Measurements from ENCODE around the gene HPCA. TPM values are rescaled to one million over a fixed set of nuclear protein-coding genes. Genes with fewer than 3 reads are reported as not detected.

HPCA gene
- total and polyA plus RNA-seq, 2 of the 8 experiments (the other 6 are each of a cell fraction or from before 2014, with no cell fraction given): 0.70 to 1.4 TPM

GRCh38 chr1:32863881-32864245 lies 22.4 kb upstream of the HPCA start:
- DNase-seq (ENCODE audit: low read depth in 1 of 2, low spot score in 2 of 2): no peak
- POLR2A ChIA-PET (ENCODE audit: partially characterized antibody): interaction anchor here (1.0 to 1.2 kb wide), 2 partner anchors 8 to 47 kb away, joined by 4 to 5 read pairs; partner anchors contain the start of genes S100PBP and YARS1

More at GRCh38 chr1:32863881-32864245, 22.4 kb upstream of the HPCA start:
- no peak overlapping the region for H3K4ac ChIP-seq (replicated peaks; ENCODE audit: insufficient read length, low read depth, low read length)
- H3K27ac ChIP-seq (ENCODE audit: low read depth, low read length): no peak overlapping the region
- no peak overlapping the region for H2BK5ac ChIP-seq (ENCODE audit: low read depth, low read length)
- H2BK20ac ChIP-seq (ENCODE audit: low read length): no peak overlapping the region
- H3K79me1 ChIP-seq (ENCODE audit: low read depth, low read length): no peaks in the 10 kb centered on the region
- H3K4me2 ChIP-seq (ENCODE audit: insufficient read depth in 1 of 2, low read depth in 2 of 2, low read length in 2 of 2): no peak overlapping the region
- H3K36me3 ChIP-seq (ENCODE audit: control insufficient read depth in 2 of 4, insufficient read depth in 4 of 4, low read length in 3 of 4): peaks cover 0 to 7% (median 0%) of the 10 kb centered on the region in 4 experiments; a peak in 4 of 8 replicates
- CTCF ChIA-PET (ENCODE audit: partially characterized antibody): interaction anchor here (0.5 to 1.9 kb wide), 2 partner anchors 9 to 13 kb away, joined by 4 to 8 read pairs; no protein-coding TSS in a partner anchor
- peaks cover 0 to 2% of the 10 kb centered on the region in 2 experiments for H4K20me1 ChIP-seq (replicated peaks in 1 of 2; ENCODE audit: control insufficient read depth in 1 of 2, insufficient read depth in 2 of 2, low read length in 2 of 2)
- 71% methylated on average over 1 of the region's 1 CpG; no CpG with 5 or more reads in 1 of the 2 experiments for WGBS, 2 experiments (ENCODE audit: extremely low coverage in 1 of 2, insufficient coverage in 1 of 2, insufficient read length in 1 of 2, insufficient replicate concordance in 2 of 2, low coverage in 1 of 2, low lambda C conversion rate in 2 of 2, missing lambda C conversion rate in 1 of 2)
- H3K9me3 ChIP-seq (ENCODE audit: insufficient read depth in 2 of 2, low read depth in 1 of 2, low read length in 1 of 2): no peaks in the 10 kb centered on the region
- no peak overlapping the region for H3K9ac ChIP-seq (replicated peaks in 1 of 4; ENCODE audit: extremely low read depth in 1 of 4, low read depth in 3 of 4, low read length in 3 of 4)
- H3K4me1 ChIP-seq (replicated peaks in 1 of 4; ENCODE audit: control insufficient read depth in 3 of 4, insufficient read depth in 4 of 4, low read length in 3 of 4): no peaks in the 10 kb centered on the region
- H4K8ac ChIP-seq (ENCODE audit: extremely low read depth, insufficient read depth, low read length): no peak overlapping the region
- H2BK12ac ChIP-seq (ENCODE audit: low read depth, low read length): no peak overlapping the region
- no peak overlapping the region for H3K56ac ChIP-seq (replicated peaks; ENCODE audit: insufficient read length, low read depth, low read length)
- no peak for FAIRE-seq
- no peak overlapping the region for H3K18ac ChIP-seq (ENCODE audit: extremely low read depth, low read length)
- no peak overlapping the region for H2BK15ac ChIP-seq (ENCODE audit: low read length)
- TF ChIP-seq EGR1 (IDR thresholded peaks at IDR 0.05; ENCODE audit: borderline replicate concordance, low read depth, low read length) (no peak), ATF3 (IDR thresholded peaks at IDR 0.05; ENCODE audit: insufficient read depth, low read depth, low read length) (no peak), SRF (IDR thresholded peaks at IDR 0.05; ENCODE audit: low read depth, low read length) (no peak), ATF2 (IDR thresholded peaks at IDR 0.05; ENCODE audit: low read length) (no peak), CTBP2 (IDR thresholded peaks at IDR 0.05; ENCODE audit: borderline replicate concordance, insufficient read depth, insufficient read length, low read length) (no peak), BACH1 (IDR thresholded peaks at IDR 0.05; ENCODE audit: low read length) (no peak), SAP30 (IDR thresholded peaks at IDR 0.05; ENCODE audit: insufficient read depth, insufficient replicate concordance, low read length) (no peak), CBX5 (IDR thresholded peaks at IDR 0.05; ENCODE audit: low read depth, low read length) (no peak), SIN3A (conservative IDR thresholded peaks at IDR 0.05 in 1 of 2, IDR thresholded peaks at IDR 0.05 in 1 of 2; ENCODE audit: low read depth in 1 of 2, low read length in 2 of 2) (no peak), USF2 (IDR thresholded peaks at IDR 0.05; ENCODE audit: low read length) (no peak)
- H4K91ac ChIP-seq (replicated peaks; ENCODE audit: insufficient read length, low read length): no peak overlapping the region
- no peak overlapping the region for H2BK120ac ChIP-seq (replicated peaks; ENCODE audit: low read depth, low read length)
- no peak overlapping the region for H3K23ac ChIP-seq (ENCODE audit: insufficient read length)
- no peaks in the 10 kb centered on the region for H3K79me2 ChIP-seq (ENCODE audit: control insufficient read depth in 1 of 2, insufficient read depth in 2 of 2, low read length in 2 of 2)
- H4K5ac ChIP-seq (ENCODE audit: insufficient read length, low read depth, low read length): no peak overlapping the region
- no peaks in the 10 kb centered on the region for H3K23me2 ChIP-seq (ENCODE audit: low read depth, low read length)
- no peak overlapping the region for H2AFZ ChIP-seq (ENCODE audit: low read length)
- no peak overlapping the region for H3K4me3 ChIP-seq (ENCODE audit: extremely low read depth in 1 of 4, insufficient read depth in 2 of 4, low read depth in 3 of 4, low read length in 4 of 4)
- no peak overlapping the region for H2AK5ac ChIP-seq (ENCODE audit: low read depth, low read length)
- H3K27me3 ChIP-seq (replicated peaks in 1 of 4; ENCODE audit: control insufficient read depth in 3 of 4, extremely low read depth in 1 of 4, insufficient read depth in 3 of 4, low read length in 3 of 4): peaks cover 0 to 4% (median 0%) of the 10 kb centered on the region in 4 experiments; a peak in 1 of 7 replicates
- H3K14ac ChIP-seq (ENCODE audit: insufficient read length): no peak overlapping the region
